Bone marrow (tissue), 2 donors: ENCODE data around the gene ARID3C.

ENCODE experiments used
- DNase-seq, 2 donors: peaks; one replicate each; lab custom pipeline; 2025; lab: John Stamatoyannopoulos, UW

Gene ARID3C

GRCh38 chr9:34594177-34594576 is 34.7 kb downstream of the ARID3C start:
- no peak for DNase-seq

- DNase-seq: no peak
Observed at GRCh38 chr9:34592895-34593601, 35.8 kb downstream of the ARID3C start.

- no peak for DNase-seq
Observed at GRCh38 chr9:34591917-34592866, 36.7 kb downstream of the ARID3C start.

GRCh38 chr9:34591248-34591916 is 37.5 kb downstream of the ARID3C start:
- peak; percentile 31 to 51 for DNase-seq

- DNase-seq: no peak
Observed at GRCh38 chr9:34590381-34591247, 38.3 kb downstream of the ARID3C start.

- DNase-seq: no peak
Observed at GRCh38 chr9:34589636-34590380, 39.1 kb downstream of the ARID3C start, which contains the start of gene CNTFR. CNTFR (minus strand) TSS chr9:34589724; CDS start chr9:34568981, 20,743 bp downstream.

- no peak for DNase-seq
Observed at GRCh38 chr9:34588671-34589635, 39.9 kb downstream of the ARID3C start.

- DNase-seq: no peak
Observed at GRCh38 chr9:34587271-34587670, 41.6 kb downstream of the ARID3C start.

- DNase-seq: no peak
Observed at GRCh38 chr9:34585946-34586669, 42.8 kb downstream of the ARID3C start.

GRCh38 chr9:34584970-34585369 is 43.9 kb downstream of the ARID3C start:
- DNase-seq: no peak

GRCh38 chr9:34582787-34583186 is 46.1 kb downstream of the ARID3C start:
- DNase-seq: no peak

- DNase-seq: no peak
Observed at GRCh38 chr9:34581318-34581717, 47.5 kb downstream of the ARID3C start.

- DNase-seq: no peak
Observed at GRCh38 chr9:34580358-34580757, 48.5 kb downstream of the ARID3C start.

GRCh38 chr9:34579808-34580163 is 49.1 kb downstream of the ARID3C start:
- DNase-seq: no peak

- DNase-seq: no peak
Observed at GRCh38 chr9:34579104-34579807, 49.6 kb downstream of the ARID3C start.

GRCh38 chr9:34578241-34579103 is 50.4 kb downstream of the ARID3C start:
- no peak for DNase-seq
